CMK (cell line): ENCODE results near the gene PRKD1.
"Not testable (repeated sequence)": the region's sequence is repeated elsewhere in the genome, so short reads cannot be mapped to it uniquely, and the experiment has no call there.

ENCODE experiments used
- DNase-seq: peaks from one replicate; pipeline ENCODE4 v3.0.0-alpha.2; 2010; ENCODE audit warnings: low read depth

The PRKD1 gene

GRCh38 chr14:29798811-29799210 is 128.8 kb downstream of the PRKD1 start:
- no peak for DNase-seq

DNA sequence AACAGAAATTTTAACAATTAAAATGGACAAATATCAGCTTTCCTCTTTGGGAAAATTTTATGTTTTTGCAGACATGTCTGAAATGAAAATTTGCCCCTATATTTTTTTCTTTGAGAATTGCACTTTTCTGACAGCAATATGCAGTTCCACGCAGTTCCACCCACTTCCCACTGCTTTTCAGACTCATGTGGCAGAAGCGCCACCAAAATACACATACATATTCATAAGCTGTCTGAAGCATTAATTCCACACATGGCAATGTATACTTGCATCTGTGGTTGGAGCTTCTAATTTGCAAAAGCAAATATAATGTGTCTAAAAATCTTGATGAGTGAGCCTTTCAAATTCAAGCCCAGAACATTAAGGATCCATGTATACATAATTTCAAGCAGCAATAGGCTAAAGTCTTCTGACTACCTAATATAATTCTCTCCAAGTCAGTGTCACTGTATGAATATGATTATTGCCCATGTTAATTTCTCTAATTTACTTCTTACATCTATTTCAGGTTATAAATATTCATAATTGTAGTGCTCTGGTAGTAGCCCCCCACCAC is 129.5 kb downstream of the PRKD1 start:
- DNase-seq: no peak

DNA sequence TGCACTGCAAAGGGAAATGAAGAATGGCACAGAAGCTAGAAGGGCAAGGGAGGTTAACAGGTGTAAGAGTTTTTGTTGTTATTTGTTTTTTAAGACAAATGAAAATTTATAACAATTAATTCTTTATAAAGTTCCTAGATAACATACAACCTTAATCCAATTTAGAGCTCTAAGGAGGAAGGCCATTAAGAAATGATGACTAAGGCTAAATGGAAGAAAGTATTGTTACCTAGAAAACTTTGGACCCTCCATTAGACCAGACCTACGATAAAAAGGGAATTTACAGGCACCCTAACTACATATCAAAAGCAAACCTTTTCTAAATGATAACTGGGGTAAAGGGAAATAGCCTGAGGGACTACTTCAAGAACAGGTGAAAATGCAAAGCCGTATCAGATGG is 130.8 kb downstream of the PRKD1 start:
- no peak for DNase-seq

DNA sequence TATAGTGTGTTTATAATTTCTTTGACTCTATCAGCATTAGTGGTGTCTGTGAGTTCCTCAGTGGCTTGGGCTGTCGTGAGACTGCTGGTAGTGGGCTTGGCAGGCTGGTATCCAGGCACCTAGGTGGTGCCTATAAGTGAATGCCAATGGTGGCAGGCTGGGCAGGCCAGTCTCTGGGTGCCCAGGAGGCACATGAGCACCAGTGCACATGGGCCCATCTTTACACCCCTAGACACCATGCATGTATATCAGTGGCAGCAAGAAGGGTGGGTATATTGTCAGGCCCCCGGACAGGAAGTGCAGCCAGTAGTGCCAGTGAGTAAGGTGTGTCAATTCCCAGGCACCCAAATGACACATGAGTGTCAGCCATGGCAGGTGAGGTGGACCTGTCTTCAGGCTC is 138.2 kb downstream of the PRKD1 start:
- DNase-seq: no peak

DNA sequence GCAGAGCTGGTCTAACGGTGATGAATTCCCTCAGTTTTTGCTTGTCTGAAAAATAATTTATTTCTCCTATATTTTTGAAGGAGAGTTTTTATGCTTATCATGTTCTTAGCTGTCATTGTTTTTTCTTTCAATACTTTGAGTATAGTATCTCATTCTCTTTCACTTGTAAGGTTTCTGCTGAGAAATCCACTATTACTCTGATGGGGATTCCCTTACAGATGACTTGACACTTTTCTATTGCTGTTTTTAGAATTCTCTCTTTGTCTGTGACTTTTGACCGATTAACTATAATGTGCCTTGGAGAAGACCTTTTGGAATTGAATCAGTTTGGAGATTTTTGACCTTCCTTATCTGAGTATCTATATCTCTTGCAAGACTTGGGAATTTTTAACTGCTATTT is 139.6 kb downstream of the PRKD1 start:
- no peak for DNase-seq

DNA sequence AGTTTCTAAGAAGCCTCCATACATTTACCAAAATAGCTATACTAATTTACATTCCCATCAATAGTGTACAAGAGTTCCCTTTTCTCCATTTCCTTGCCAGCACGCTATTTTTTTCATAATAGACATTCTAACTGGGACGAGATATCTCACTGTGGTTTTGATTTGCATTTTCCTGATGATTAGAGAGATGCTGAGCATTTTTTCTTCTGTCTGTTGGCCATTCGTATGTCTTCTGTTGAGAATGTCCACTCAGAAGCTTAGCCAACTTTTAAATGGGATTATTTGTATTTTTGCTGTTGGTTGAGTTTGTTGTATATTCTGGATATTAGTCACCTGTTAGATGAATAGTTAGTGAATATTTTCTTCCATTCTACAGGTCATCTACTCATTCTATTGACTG is 144.1 kb downstream of the PRKD1 start:
- no peak for DNase-seq

DNA sequence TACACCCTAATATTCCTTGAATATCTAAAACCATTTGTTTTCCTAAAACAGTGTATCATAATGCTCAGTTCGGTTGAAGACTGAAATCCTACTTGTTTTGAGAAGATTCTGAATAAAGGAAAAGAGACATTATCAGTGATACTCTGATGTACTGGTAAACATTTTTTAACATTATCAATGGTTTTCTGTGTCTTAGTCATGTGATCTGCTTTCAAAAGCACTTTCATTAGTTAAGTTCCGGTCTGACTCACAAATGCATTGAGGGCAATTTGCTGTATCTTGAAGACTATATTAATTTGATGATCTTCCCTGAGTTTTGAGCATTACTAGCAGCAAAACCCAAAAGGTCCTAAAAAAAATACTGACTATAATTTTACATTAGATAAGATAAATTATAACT is 145.6 kb downstream of the PRKD1 start:
- no peak for DNase-seq

GRCh38 chr14:29777142-29777541 is 150.5 kb downstream of the PRKD1 start:
- DNase-seq: not testable (repeated sequence)

DNA sequence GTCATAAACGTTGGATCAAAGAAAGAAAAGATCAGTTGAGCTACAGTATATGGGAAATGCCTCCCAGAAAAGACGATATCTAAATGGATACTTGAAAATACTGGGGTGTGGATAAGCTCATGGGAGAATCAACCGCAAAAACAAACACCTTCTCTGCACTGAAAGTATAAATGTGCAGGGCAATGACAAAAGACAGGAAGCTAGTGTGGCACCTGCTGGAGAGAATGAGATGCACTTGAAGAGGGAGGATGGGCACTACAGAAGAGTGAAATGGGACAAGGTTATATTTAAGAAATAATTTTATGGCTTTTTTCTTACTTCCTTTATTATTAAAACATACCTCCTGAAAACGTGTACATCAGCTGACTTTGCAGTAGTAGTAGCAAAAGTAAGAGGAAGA is 153.7 kb downstream of the PRKD1 start:
- no peak for DNase-seq

- no peak for DNase-seq
Observed at GRCh38 chr14:29763342-29763858, 164.2 kb downstream of the PRKD1 start.

DNA sequence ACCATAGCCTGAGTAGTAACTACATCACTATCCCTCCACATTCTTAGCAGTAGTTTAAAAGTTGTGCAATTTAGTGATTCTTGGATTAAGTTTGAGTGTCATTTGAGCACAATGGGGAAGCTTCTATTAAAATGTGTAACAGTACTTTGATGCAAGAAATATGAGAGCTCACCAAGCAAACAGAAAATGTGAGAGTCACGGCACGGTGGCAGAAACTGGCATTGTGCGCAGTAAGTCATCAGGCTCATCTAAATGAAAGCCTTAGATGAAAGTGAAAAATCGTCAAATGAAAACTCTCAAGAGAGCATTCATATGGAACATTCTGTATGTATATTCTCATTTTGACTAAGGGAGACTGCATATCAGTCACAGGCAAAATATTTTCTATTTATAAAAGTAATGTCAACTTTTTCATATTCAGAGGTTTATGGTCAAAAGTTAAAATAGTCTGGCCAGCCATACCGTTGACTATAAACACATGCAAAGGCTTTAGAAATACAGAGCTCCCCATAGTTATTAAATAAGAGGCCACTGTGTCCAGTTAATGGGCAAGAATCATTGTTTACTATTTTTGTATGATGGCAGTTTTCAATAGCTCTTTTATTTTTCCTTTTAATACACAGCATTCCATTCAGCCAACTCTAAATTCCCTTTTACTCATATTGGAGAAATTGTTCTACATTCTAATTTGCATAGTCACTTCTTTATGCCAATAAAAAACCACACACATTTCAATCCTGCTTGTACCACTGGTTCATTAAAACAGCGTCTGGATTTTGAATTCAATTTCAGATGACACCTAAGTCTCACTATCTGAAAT is 167.9 kb downstream of the PRKD1 start:
- DNase-seq: no peak

GRCh38 chr14:29757711-29758233 is 169.9 kb downstream of the PRKD1 start:
- DNase-seq: no peak

- DNase-seq: no peak
Observed at GRCh38 chr14:29757188-29757680, 170.4 kb downstream of the PRKD1 start.

DNA sequence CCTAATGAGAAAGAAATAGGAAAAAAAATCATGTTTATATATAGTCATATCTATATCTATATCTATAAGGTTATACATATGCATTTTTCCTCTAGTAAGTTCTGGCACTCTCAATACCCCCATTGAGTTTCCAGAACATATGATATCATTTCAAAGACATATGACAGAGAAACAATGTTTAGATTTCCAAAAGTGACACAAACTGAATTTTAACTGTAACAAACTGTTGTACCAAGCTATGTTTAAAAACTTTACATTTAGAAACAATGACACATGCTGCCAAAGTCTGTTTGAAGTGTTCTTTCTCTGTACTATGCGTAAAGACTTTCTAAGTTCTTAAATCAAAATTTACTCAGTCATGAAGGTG is 171.6 kb downstream of the PRKD1 start:
- no peak for DNase-seq

- no peak for DNase-seq
Observed at GRCh38 chr14:29755311-29756018, 172.2 kb downstream of the PRKD1 start.

DNA sequence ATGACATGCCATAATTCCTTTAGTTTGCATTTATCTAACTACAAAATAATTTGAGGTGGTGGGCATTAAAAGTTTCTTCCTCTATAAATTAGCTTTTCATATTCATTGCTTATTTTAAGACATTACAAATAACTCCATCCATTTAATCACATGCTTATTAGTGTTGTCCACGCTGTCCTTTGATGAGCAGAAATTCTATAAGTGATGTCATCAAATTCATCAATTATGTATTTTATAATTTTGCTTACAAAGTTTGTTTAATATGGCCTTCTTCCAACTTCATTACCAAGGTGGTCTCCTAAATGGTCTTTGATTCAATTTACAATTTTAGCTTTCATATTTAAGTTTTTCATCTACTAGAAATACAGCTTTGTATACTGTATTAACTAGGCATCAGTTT is 173.5 kb downstream of the PRKD1 start:
- no peak for DNase-seq

DNA sequence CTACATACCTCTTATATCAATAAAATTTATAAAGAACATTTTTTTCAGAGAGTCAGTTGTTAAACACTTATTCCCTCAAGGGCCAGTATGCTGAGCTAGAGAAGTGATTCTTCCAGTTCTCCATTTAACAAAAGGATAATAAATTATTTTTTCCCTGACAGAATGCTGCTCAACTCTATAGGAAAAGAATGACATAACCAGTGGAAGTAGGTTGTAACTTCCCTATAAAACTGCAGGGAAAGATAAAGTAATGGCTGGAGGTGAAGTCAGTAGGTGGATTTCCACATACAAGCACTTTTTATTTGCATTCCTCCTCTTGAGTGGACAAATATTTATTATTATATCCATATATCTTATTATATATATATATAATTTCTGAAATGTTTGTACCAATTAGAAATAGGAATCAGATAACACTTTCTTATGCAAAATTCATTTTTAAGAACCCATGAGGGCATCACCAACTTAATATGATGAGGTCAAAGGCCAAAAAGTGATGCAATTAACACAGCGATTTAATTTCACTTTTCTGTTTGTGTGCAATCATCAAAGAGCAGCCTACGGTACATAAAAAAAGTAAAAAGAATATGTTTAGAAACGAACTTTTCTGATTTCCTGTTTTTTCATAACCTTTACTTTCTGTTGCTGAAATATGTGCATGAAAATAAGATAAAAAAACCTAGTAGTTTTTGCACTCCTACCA is 175.3 kb downstream of the PRKD1 start:
- no peak for DNase-seq

DNA sequence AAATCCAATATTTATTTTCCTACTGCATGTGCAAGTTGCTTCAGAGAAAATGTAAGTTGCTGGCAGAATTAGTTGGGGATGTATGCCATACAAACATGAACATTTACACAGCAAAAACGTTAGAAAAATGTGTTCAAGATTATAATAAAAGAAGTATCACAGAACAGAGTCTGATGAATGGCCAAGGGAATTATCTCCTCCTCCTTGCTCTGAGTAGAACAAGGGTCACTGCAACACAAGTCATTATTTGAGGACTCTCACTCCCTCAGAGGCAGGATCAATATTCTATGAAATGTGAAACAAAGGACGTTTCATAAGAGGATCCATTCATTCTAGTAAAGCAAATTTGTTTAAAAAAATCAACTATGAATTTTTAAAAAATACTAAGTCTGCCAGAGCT is 177.8 kb downstream of the PRKD1 start:
- no peak for DNase-seq

DNA sequence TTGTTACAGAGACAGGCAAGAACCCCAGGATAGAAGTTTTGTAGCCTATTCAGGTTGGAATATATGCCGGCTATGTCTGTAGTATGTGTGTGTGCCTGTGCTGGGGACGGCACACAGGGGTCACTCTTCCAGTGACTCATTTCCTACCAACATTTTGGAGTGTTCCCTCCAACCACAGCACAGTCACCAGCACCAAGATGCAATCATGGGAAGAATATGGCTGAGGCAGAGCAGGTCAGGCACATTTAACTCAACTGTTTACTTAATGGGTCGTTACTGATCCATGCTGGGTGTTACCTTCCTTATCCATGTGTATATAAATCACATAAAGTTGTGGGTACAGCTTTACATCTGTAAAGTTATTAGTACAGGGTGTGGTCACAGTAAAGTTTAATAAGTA is 178.3 kb downstream of the PRKD1 start:
- no peak for DNase-seq

GRCh38 chr14:29745863-29746262 is 181.8 kb downstream of the PRKD1 start:
- no peak for DNase-seq

- DNase-seq: no peak
Observed at GRCh38 chr14:29743531-29743930, 184.1 kb downstream of the PRKD1 start.

GRCh38 chr14:29741909-29742401 is 185.7 kb downstream of the PRKD1 start:
- no peak for DNase-seq
